Measurements from ENCODE around the gene TRMT1L.

TRMT1L gene

DNA sequence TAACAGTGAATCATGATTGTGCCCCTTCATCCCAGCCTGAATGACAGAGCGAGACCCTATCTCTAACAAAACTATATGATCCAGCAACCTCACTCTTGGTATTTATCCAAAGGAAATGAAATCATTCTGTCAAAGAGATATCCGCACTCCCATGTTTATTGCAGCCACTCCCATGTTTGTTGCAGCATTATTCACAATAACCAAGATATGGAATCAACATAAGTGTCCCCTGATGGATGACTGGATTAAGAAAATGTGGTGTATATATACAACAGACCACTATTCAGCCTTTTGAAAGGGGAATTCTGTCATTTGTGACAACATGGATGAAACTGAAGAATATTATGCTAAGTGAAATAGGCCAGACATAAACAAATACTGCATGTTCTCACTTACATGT is 44.4 kb downstream of the TRMT1L start:
- no peak for DNase-seq

DNA sequence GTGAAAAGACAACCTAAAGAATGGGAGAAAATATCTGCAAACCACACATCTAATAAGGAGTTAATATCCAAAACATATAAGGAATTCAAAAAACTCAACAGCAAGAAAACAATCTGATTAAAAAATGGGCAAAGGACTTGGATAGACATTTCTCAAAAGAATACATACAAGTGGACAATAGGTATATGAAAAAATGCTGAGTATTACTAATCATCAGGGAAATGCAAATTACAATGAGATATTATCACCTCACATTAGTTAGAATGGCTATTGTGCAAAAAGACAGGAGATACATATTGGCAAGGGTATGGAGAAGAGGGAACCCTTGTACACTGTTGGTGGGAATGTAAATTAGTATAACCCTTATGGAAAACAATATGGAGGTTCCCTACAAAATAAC is 44.9 kb downstream of the TRMT1L start:
- no peak for DNase-seq

GRCh38 chr1:185110145-185110544 is 46.6 kb downstream of the TRMT1L start:
- DNase-seq = no peak

DNA sequence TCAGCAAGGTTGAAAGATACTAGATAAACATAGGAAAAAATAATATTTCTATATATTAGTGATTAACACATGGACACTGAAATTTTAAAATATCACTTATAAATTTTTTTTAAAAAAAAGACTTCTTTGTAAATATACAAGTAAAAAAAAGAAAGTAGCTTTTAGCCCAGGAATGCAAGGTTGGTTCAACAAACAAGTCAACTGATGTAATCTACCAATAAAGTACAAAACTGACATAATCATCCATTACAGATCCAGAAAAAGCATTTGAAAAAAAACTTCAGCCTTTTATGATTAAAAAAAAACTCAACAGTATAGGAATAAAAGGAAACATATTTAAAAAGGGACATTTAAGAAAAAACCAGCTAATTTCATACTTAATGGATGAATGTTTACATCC is 48.4 kb downstream of the TRMT1L start:
- no peak for DNase-seq

DNA sequence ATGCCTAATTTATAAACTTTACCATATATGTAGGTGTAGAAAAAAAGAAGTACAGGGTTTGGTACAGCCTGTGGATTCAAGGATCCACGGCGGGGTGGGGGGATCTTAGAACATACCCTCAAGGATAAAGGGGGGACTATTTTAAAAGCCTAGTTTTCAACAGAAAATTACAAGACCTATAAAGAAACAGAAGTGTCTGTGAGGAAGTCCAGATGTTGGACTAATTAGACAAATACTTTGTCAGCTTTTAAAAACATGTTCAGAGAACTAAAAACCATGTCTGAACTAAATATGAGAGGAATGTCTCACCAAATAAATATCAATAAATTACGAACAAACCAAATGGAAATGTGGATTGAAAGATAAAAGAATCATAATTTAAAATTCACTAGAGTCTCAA is 51.6 kb downstream of the TRMT1L start:
- no peak for DNase-seq

DNA sequence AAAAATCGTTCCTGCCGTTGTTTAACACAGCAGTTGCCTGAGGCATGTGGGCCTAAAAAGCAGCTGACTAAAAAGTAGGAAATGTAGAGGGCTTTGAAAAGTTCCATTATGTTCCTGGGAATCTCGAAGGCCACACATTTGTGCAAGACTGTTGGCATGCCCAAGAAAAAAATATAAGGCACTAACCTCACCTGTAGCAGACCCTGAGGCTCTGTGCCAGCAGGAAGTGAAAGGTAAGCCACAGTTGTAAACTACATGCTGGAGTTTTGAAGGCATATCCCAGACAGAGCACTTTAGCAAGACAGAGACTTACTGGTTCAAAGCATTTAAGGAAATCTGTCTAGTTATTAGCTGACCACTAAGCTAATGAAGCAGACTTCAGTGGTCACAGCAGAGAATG is 52.7 kb downstream of the TRMT1L start:
- no peak for DNase-seq

DNA sequence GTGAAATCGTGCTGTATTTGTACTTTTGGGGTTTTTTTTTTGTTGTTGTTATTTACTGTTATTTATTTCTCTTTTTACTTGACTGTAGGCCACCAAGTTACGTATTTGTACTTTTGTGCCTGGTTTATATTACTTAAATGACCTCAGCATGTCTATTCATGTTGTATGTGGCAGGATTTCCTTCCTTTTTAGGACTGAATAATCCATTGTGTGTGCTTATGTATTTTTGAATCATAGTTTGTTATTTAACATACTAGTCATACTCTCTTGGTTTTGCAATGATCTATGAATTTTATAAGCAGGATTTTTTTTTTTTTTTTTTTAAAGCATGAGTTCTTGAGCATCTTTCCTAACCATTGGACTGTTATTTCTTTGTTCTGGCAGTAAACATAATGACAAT is 60.2 kb downstream of the TRMT1L start:
- no peak for DNase-seq

DNA sequence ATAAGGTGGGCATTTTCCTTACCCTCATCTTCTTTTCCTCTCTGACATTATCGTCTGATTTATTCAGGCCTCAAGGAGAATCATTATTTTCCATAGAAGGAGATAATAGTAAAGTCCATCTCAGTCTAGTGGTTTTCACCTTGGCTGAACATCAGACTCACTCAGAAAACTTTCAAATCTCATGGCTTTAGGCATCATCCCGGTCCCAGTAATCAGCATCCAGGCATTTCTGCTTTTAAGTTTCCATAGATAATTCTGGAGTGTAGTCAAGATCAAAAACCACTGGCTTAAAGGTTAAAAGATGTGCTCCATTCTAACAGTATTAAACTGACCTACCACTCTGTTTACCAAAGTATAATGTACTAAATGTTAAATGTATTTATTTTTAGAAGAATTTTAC is 62.0 kb downstream of the TRMT1L start:
- no peak for DNase-seq

DNA sequence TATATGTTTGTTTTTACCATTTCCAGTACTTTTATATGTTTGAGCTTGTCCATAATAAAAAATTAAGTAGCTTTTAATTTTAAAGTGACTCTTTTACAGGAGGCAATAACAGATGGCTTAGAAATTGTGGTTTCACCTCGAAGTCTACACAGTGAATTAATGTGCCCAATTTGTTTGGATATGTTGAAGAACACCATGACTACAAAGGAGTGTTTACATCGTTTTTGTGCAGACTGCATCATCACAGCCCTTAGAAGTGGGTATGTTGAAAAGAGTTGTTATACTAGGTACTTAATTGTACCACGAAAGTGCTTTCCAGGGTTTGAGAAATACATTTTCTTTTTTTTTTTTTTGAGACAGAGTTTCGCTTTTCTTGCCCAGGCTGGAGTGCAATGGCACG is 65.3 kb downstream of the TRMT1L start:
- no peak for DNase-seq

DNA sequence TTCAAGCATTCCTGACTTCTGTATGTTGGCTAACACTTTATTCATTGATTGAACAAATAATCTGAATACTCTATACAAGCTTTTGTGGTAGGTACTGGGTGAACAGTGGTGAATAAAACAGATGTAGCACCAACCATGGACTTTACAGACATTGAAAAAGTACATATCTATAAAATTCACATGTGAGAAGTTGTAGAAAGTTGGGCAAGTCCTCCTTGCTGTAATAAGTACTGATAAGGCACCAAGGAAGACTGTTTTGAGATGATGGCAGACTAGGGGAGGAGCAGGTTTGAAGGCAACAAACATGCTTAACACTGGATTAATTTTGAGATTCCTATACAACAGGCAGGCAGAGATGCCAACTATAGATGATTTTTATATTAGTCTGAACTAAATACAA is 69.0 kb downstream of the TRMT1L start:
- DNase-seq = no peak

DNA sequence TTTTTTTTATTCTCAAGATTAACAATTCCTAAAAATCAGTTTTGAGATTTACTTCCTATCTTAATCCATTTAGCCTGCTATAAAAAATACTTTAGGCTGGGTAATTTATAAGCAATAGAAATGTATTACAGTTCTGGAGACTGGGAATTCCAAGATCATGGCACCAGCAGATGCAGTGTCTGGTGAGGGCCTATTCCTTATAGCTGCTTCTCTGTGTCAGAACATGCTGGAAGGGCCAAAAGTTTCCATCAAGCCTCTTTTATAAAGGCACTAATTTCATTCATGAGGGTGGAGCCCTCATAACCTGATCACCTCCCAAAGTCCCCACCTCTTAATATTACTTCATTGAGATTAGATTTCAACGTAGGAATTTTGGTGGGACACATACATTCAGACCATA is 69.7 kb downstream of the TRMT1L start:
- no peak for DNase-seq

- DNase-seq = no peak
Measured at GRCh38 chr1:185083818-185084217, 72.9 kb downstream of the TRMT1L start.

DNA sequence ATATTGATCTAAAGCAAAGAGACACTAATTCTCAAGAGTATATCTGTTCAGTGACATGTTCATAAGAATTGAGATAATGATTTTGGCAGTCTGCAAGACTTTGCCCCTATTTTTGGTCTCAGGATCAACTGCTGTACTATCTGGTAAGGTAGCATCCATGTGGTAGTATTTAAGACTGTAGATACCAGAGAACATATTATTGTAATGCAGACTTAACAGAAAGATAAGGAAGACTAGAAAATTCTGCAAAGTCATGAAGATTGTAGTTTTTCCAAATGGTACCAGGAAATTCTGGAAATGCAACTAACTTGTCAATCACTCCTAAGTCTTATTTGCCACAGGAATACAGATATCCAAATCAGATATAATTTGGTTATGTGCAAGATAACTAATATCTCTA is 76.3 kb downstream of the TRMT1L start:
- no peak for DNase-seq

DNA sequence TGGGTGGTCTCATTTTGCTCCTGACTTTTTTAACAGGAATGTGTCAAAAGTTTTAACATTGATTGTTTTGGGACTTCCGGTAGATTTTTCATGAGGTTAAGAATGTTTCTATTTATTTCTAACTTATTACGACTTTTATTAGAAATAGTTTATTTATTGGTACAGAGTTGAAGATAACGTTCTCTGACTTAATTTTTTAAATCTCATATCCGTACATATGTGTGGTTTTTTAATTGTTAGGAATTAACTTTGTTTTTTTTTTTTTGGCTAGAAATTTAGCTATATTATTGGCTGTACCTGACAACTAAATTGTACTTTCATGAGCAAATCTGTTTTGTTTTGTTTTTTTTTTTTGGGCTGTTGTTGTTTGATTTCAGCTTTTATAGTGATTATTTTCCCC is 79.4 kb downstream of the TRMT1L start:
- no peak for DNase-seq

DNA sequence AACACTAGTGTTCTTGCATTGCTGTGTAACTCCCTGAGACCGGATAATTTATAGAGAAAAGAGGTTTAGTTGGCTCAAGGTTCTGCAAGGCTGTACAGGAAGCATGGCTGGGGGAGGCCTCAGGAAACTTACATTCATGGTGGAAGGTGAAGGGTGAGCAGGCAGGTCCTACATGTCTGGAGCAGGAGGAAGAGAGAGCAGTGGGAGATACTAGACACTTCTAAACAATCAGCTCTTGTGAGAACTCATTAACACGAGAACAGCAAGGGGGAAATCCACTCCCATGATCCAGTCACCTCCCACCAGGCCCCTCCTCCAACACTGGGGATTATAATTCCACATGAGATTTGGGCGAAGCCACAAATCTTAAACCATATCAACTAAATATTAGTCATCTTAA is 81.3 kb downstream of the TRMT1L start:
- no peak for DNase-seq

DNA sequence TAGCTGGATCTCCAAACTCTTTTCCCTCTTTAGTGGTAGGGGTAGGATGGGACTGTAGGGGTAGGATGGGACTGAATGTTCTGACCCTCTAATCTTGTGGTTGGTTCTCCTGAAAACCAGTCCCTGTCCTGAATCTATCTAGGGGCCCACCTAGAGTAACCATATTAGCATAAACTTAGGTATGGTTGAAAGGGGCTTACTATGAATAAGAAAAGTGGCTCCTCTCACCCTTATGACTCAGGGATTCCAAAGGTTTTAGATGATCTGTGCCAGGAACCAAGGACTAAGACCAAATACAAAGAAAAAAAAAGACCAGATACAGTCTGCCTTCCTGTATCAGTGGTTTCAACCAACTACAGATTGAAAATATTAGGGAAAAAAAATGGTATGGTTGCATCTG is 82.4 kb downstream of the TRMT1L start:
- no peak for DNase-seq

- DNase-seq = no peak
Measured at GRCh38 chr1:185073725-185074124, 83.0 kb downstream of the TRMT1L start.

DNA sequence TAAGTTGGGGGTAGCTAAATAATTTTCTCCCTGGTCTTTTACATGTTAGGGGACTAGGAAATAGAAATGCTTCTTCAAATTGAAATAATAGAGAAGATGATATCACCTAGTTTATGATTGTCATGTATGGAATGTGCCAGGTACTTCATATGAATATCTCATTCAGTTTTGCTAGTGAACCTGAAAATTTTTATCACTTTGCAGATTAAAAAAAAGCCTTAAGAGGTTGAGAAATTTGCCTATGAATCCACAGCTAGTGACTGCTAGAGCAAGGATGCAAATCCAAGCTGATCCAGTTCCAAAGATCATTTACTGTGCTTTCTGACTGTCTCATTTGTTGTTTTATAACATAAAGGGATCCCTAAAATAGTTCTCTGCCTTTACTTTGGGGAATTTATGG is 86.7 kb downstream of the TRMT1L start:
- no peak for DNase-seq

DNA sequence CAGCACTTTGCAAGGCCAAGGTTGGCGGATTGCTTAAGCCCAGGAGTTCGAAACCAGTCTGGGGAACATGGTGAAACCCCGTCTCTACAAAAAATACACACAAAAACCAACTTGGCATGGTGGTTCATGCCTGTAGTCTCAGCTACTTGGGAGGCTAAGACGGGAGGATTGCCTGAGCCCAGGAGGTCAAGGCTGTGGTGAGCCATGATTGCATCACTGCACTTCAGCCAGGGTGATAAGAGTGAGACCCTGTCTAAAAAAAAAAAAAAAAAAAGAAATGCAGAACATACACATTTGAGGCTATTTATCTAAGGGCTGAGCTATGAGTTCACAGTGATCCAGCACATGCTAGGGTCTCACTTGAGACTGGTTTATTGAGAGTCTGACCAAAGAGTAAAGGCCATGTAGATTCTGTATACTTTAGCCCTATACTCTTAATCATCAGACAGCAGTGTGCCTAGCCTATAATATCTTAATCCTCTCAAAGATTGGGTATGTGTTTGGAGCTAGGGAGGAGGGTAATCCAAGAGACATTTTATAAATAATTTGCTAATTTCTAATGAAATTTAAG is 87.5 kb downstream of the TRMT1L start:
- DNase-seq = no peak

GRCh38 chr1:185068341-185068740 is 88.4 kb downstream of the TRMT1L start:
- no peak for DNase-seq
